Lung (tissue), 12 donors: ENCODE data around the gene ABCD4. TPM values are rescaled to one million over a fixed set of nuclear protein-coding genes. Genes with fewer than 3 reads are reported as not detected.

Experiments
- ATAC-seq: fragments of 200-7000 bp; cut with Tn5 transposase; one replicate; pipeline ENCODE4 v1.9.1; 2020; ENCODE audit warnings: moderate number of reproducible peaks; ENCODE audit not compliant: insufficient read depth, low FRiP score
- DNase-seq, 3 donors: peaks; one replicate each; pipeline ENCODE4 v3.0.0-alpha.2; 2013 to 2017
- H3K27ac ChIP-seq, 2 donors: one replicate each; pipeline ENCODE4 v1.5.1; 2013; ENCODE audit warnings: mild to moderate bottlenecking in 2 of 2, moderate library complexity in 2 of 2, control low read depth in 1 of 2, inconsistent platforms in 1 of 2, low read depth in 1 of 2, low read length in 1 of 2
- H3K27me3 ChIP-seq, 3 donors: one replicate each; pipeline ENCODE4 v1.5.1; 2013; ENCODE audit warnings: low read length in 2 of 3; ENCODE audit not compliant: control insufficient read depth in 3 of 3, insufficient read depth in 3 of 3
- H3K36me3 ChIP-seq, 4 donors: one replicate each; pipeline ENCODE4 v1.5.1; 2013; ENCODE audit warnings: low read length in 4 of 4, mild to moderate bottlenecking in 1 of 4, moderate library complexity in 1 of 4; ENCODE audit not compliant: control insufficient read depth in 4 of 4, insufficient read depth in 4 of 4
- H3K4me1 ChIP-seq, 5 donors: one replicate each; pipeline ENCODE4 v1.5.1; 2013; ENCODE audit warnings: low read length in 5 of 5, mild to moderate bottlenecking in 2 of 5, moderate library complexity in 1 of 5; ENCODE audit not compliant: control insufficient read depth in 5 of 5, insufficient read depth in 5 of 5
- H3K4me3 ChIP-seq: one replicate; pipeline ENCODE4 v1.5.1; 2013; ENCODE audit warnings: mild to moderate bottlenecking, control low read depth, moderate library complexity
- H3K9ac ChIP-seq, 2 donors: one replicate each; pipeline ENCODE4 v1.5.1; 2013; ENCODE audit warnings: low read length in 2 of 2, control low read depth in 1 of 2; ENCODE audit not compliant: insufficient read depth in 1 of 2
- H3K9me3 ChIP-seq, 4 donors: one replicate each; pipeline ENCODE4 v1.5.1; 2013; ENCODE audit warnings: low read length in 3 of 4, mild to moderate bottlenecking in 1 of 4, moderate library complexity in 1 of 4; ENCODE audit not compliant: control insufficient read depth in 4 of 4, insufficient read depth in 3 of 4
- WGBS, 2 donors: extraction: QIAGEN DNeasy Blood & Tissue Kit; methylation state at CpG; one replicate each; pipeline ENCODE4 v1.1.7; 2013; 5-methylcytosine and 5-hydroxymethylcytosine counted together
- polyA plus RNA-seq, 2 donors: library from polyadenylated mRNA; stranded (reverse); fragments of 200-250 nt; gene quantifications; one replicate each; pipeline ENCODE4 v1.2.1, GENCODE V29; 2013
- total RNA-seq, 2 donors: library from RNA; depleted of rRNA in 1 of 2; stranded (reverse); fragments of >200 nt in 1 of 2; gene quantifications; one replicate each; pipeline ENCODE4 v1.2.1, GENCODE V29; 2014 to 2021
- TF ChIP-seq, protein P1 (sequence below): IDR thresholded peaks from 2 replicates; pipeline ENCODE4 v1.5.1; 2012; ENCODE audit warnings: mild to moderate bottlenecking; ENCODE audit errors: control extremely low read depth, extremely low read depth
- donor health status: control.
- donor health status: control.
- donor health status: Bipolar disorder and iron deficiency.
- donor health status: healthy.
- donor health status: DM: yes; HTN: yes; CAD: no.

ABCD4 gene
- total and polyA plus RNA-seq, 4 donors, result 25.7 to 72.7 (median 43.1) TPM

DNA sequence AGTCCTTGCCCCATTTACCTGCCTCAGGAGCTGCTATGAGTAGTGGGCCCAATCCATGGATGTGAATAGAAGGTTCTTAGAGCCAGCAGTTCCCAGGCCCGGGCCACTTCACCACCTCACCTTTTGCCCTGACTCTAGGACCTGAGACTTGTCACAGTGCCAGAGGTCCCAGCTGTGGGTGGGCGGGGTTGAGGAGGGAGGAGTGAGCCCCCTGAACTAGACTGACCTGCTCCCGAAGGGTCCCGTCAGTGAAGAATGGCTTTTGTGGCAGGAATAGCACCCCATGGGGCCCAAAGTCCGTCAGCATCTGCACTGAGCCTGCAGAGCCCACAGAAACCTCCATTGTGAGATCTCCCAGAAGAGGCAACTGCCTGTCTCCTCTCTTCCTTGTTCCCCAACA, 12.9 kb downstream of the ABCD4 start:
- WGBS, 2 donors, result 85 to 86% methylated on average over 5 of the region's 5 CpGs
- Histone ChIP-seq H3K27ac (no peak overlapping the region), H3K27me3 (no peaks in the 10 kb centered on the region), H3K4me3 (no peak overlapping the region), H3K9ac (no peak overlapping the region), H3K4me1 (no peaks in the 10 kb centered on the region), H3K36me3 (peaks cover 0 to 68% (median 45%) of the 10 kb centered on the region in 4 donors), H3K9me3 (no peaks in the 10 kb centered on the region)
- TF ChIP-seq, protein P1, sequence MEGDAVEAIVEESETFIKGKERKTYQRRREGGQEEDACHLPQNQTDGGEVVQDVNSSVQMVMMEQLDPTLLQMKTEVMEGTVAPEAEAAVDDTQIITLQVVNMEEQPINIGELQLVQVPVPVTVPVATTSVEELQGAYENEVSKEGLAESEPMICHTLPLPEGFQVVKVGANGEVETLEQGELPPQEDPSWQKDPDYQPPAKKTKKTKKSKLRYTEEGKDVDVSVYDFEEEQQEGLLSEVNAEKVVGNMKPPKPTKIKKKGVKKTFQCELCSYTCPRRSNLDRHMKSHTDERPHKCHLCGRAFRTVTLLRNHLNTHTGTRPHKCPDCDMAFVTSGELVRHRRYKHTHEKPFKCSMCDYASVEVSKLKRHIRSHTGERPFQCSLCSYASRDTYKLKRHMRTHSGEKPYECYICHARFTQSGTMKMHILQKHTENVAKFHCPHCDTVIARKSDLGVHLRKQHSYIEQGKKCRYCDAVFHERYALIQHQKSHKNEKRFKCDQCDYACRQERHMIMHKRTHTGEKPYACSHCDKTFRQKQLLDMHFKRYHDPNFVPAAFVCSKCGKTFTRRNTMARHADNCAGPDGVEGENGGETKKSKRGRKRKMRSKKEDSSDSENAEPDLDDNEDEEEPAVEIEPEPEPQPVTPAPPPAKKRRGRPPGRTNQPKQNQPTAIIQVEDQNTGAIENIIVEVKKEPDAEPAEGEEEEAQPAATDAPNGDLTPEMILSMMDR, result no peak
- DNase-seq, result no peak
- ATAC-seq, result no peak

DNA sequence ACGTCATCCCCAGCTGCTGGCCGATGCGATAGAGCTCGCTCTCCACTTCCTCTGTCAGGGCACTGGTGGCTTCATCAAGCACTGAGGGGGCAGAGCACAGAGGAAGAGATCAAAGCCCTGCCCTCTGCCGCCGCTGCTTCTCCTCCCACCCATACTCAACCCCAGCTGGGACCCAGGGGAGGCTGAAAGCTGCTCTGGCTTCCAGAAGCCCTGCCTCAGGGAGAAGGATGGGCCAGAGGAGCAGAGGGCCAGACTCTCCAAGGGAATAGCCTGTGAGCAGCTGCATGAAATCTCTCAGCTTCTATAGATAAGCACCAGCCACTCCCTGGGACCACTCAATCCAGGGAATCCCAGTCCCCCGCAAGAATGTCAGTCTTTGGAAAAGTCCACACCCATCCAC, 16.0 kb downstream of the ABCD4 start:
- ATAC-seq (no peak), DNase-seq (no peak)
- Histone ChIP-seq H3K4me3 (no peak overlapping the region), H3K27ac (no peak overlapping the region), H3K9ac (no peak overlapping the region), H3K9me3 (no peaks in the 10 kb centered on the region), H3K4me1 (no peaks in the 10 kb centered on the region), H3K27me3 (no peaks in the 10 kb centered on the region), H3K36me3 (peaks cover 0 to 63% (median 34%) of the 10 kb centered on the region in 4 donors)
- WGBS, 2 donors, result 96 to 99% methylated on average over 7 of the region's 7 CpGs
- TF ChIP-seq, protein P1, result no peak

DNA sequence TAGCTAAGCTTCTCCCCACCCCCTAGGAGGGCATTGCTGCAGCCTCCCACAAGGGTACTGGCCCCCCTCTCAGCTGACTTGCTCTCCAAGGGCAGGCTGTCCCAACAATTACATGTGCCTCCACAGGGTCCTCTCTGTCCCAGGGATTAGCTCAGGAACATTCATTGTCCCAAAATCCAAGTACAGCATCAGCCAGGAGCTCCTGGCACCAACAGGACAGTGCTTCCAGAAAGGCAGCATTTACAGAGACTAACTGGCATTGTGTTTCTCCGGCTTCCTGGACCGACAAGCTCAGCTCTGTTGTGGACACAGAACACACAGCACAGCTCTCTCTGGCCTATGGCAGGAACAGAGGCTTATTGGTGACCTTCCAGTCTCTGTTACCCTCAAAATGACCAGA, 21.7 kb downstream of the ABCD4 start:
- Histone ChIP-seq H3K36me3 (peaks cover 0 to 16% (median 10%) of the 10 kb centered on the region in 4 donors), H3K4me3 (no peak overlapping the region), H3K27me3 (no peaks in the 10 kb centered on the region), H3K9ac (no peak overlapping the region), H3K27ac (no peak overlapping the region), H3K4me1 (no peaks in the 10 kb centered on the region), H3K9me3 (peaks cover 0 to 7% (median 2%) of the 10 kb centered on the region in 4 donors)
- ATAC-seq (no peak), DNase-seq (no peak)
- TF ChIP-seq, protein P1, result no peak
- 96 to 97% methylated on average over 2 of the region's 2 CpGs for WGBS, 2 donors

DNA sequence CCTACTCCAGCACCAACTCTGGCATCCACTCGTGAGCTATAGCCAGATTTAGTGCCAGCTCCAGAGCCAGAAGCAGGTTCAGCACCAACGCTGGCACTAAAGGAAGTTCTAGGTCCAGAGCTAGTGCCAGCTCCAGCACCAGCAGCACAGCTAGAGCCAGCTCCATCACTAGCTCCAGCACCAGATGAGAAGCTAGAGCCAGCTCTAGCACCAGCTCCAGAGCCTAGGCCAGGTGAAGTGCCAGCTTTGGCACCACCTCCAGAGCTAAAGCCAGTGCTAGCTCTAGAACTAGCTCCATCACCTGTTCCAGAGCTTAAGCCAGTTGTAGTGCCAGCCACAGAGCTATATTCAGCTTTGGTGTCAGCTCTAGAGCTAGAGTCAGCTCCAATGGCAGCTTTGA, 24.7 kb downstream of the ABCD4 start:
- H3K4me3 ChIP-seq, result no peak overlapping the region
- peaks cover 0 to 5% (median 1%) of the 10 kb centered on the region in 4 donors for H3K36me3 ChIP-seq
- WGBS, 2 donors, result 93 to 94% methylated on average over 2 of the region's 2 CpGs
- no peak for DNase-seq
- peaks cover 0 to 8% (median 3%) of the 10 kb centered on the region in 4 donors for H3K9me3 ChIP-seq
- no peak overlapping the region for H3K9ac ChIP-seq
- TF ChIP-seq, protein P1, result no peak
- ATAC-seq, result no peak
- no peak overlapping the region for H3K27ac ChIP-seq
- no peaks in the 10 kb centered on the region for H3K4me1 ChIP-seq
- H3K27me3 ChIP-seq, result no peaks in the 10 kb centered on the region
